Tibial nerve (tissue), 4 donors: Measurements from ENCODE around the gene NTNG1. TPM values are rescaled to one million over a fixed set of nuclear protein-coding genes. Genes with fewer than 3 reads are reported as not detected.

Experiments used
- DNase-seq, 2 donors: peaks; one replicate each; pipeline ENCODE4 v3.0.0-alpha.2; 2019; ENCODE audit warnings: low spot score in 2 of 2
- H3K27ac ChIP-seq, 4 donors: fragments of 200-600 bp; sonication (generic) in 3 of 4; one replicate each; pipeline ENCODE4 v1.5.1; 2017 to 2019; ENCODE audit warnings: mild to moderate bottlenecking in 1 of 4
- H3K27me3 ChIP-seq, 2 donors: fragments of 200-600 bp; sonication (generic) in 1 of 2; one replicate each; pipeline versions ENCODE4 v1.5.1 to v1.6.0; 2017 to 2019
- H3K36me3 ChIP-seq, 3 donors: fragments of 200-600 bp; sonication (generic); one replicate each; pipeline ENCODE4 v1.5.1; 2018 to 2019
- H3K4me1 ChIP-seq, 4 donors: fragments of 200-600 bp; sonication (generic) in 3 of 4; one replicate each; pipeline ENCODE4 v1.5.1; 2017 to 2019
- H3K4me3 ChIP-seq, 4 donors: fragments of 200-600 bp; sonication (generic) in 3 of 4; one replicate each; pipeline ENCODE4 v1.5.1; 2017 to 2019; ENCODE audit warnings: mild to moderate bottlenecking in 1 of 4, moderate library complexity in 1 of 4
- H3K9me3 ChIP-seq, 4 donors: fragments of 200-600 bp; sonication (generic) in 3 of 4; one replicate each; pipeline ENCODE4 v1.5.1; 2017 to 2019
- EP300 ChIP-seq, 2 donors: sonication (generic); formaldehyde crosslinking; IDR thresholded peaks; one replicate each; pipeline ENCODE4 v1.6.1; 2017; ENCODE audit warnings: antibody characterized with exemption in 2 of 2, mild to moderate bottlenecking in 1 of 2
- POLR2A ChIP-seq, 2 donors: fragments of 450-650 bp; IDR thresholded peaks; one replicate each; pipeline ENCODE4 v1.6.1; 2017; ENCODE audit warnings: antibody characterized with exemption in 2 of 2, mild to moderate bottlenecking in 2 of 2, moderate library complexity in 2 of 2
- WGBS, 2 donors: methylation state at CpG; one replicate each; pipeline ENCODE4 v1.1.5; 2018; 5-methylcytosine and 5-hydroxymethylcytosine counted together
- total RNA-seq, 4 donors: library from RNA; depleted of rRNA; stranded (reverse); fragments of >200 nt; gene quantifications; one replicate each; pipeline ENCODE4 v1.1.0, GENCODE V29; 2016
- TF ChIP-seq, protein P1 (sequence below), 5 experiments: fragments of 200-600 bp in 3 of 5; fragments of 450-650 bp in 2 of 5; sonication (generic) in 3 of 5; IDR thresholded peaks; one replicate each; pipeline ENCODE4 v1.5.1; 2016 to 2019; ENCODE audit warnings: antibody characterized with exemption in 5 of 5, mild to moderate bottlenecking in 3 of 5, moderate library complexity in 2 of 5

NTNG1 gene
- total RNA-seq, 4 donors from 2014 or later, result 1.4 to 6.6 (median 3.9) TPM

DNA sequence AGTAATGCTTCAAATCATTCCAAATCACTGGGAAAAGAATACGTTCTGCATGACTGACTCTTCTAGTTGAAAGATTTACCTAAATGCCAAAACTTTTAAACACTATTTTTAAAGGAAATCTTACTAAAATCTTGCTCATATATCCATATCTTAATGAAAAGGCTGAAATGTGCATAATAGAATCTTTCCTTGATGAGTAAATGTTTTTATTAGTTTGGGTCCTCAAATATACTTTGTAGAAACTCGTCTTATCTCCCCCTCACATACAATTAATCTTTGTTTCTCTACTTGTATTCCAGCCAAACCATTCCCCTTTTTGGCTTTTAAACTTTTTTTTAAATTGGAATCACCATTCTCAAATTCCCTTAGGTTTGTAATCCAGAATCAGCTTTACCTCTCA is 110.2 kb downstream of the NTNG1 start:
- H3K27me3 ChIP-seq, result no peaks in the 10 kb centered on the region
- no peak overlapping the region for H3K27ac ChIP-seq
- 39 to 43% methylated on average over 2 of the region's 2 CpGs for WGBS, 2 donors
- H3K4me1 ChIP-seq, result no peaks in the 10 kb centered on the region
- no peak for DNase-seq
- TF ChIP-seq POLR2A (IDR thresholded peaks at IDR 0.05), result no peak
- TF ChIP-seq, protein P1, sequence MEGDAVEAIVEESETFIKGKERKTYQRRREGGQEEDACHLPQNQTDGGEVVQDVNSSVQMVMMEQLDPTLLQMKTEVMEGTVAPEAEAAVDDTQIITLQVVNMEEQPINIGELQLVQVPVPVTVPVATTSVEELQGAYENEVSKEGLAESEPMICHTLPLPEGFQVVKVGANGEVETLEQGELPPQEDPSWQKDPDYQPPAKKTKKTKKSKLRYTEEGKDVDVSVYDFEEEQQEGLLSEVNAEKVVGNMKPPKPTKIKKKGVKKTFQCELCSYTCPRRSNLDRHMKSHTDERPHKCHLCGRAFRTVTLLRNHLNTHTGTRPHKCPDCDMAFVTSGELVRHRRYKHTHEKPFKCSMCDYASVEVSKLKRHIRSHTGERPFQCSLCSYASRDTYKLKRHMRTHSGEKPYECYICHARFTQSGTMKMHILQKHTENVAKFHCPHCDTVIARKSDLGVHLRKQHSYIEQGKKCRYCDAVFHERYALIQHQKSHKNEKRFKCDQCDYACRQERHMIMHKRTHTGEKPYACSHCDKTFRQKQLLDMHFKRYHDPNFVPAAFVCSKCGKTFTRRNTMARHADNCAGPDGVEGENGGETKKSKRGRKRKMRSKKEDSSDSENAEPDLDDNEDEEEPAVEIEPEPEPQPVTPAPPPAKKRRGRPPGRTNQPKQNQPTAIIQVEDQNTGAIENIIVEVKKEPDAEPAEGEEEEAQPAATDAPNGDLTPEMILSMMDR (IDR thresholded peaks at IDR 0.05), result no peak
- no peak for TF ChIP-seq EP300 (IDR thresholded peaks at IDR 0.05)
- no peaks in the 10 kb centered on the region for H3K36me3 ChIP-seq
- no peaks in the 10 kb centered on the region for H3K9me3 ChIP-seq
- no peak overlapping the region for H3K4me3 ChIP-seq

DNA sequence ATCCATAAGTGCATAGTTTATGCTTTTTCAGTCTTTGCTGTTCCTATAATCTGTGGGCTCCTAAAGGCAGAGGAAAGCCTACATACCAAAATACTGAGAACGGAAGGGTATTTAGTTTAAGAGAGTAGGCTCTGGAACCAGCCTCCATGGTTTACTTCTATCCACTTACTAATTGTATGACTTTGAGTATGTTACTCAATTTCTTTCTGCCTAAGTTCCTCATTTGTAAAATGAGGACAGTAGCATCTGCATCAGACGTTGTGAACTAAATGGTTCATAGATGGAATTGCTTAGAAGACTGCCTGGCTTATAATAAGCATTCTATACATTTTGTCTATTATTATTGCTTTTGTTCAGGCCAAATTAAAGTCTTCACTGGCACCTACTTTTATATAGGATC is 111.0 kb downstream of the NTNG1 start:
- Histone ChIP-seq H3K27me3 (no peaks in the 10 kb centered on the region), H3K4me3 (no peak overlapping the region), H3K27ac (no peak overlapping the region), H3K4me1 (no peaks in the 10 kb centered on the region), H3K36me3 (no peaks in the 10 kb centered on the region), H3K9me3 (no peaks in the 10 kb centered on the region)
- DNase-seq, result no peak
- WGBS, 2 donors, result 90 to 91% methylated on average over 2 of the region's 2 CpGs
- no peak for TF ChIP-seq POLR2A (IDR thresholded peaks at IDR 0.05)
- TF ChIP-seq, protein P1 (IDR thresholded peaks at IDR 0.05), result no peak

DNA sequence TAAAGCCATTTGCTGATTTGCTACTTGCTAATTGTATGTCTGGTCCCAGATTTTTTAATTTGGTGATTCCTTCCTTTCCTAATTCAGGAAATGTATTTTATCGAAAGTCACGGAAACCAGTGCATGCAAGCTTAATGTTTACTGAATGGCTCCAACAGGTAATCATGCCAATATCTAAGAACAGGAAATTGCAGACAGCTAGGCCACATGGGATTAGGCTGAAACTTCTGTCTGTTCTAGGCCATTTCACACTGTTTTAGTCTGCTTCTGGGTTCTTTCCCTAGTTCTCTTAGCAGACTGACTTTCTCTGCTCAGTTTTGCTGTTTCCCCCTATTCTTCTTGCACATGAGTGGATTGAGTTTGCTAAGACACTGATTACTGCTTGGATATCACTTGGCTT is 111.4 kb downstream of the NTNG1 start:
- no peaks in the 10 kb centered on the region for H3K9me3 ChIP-seq
- H3K4me3 ChIP-seq, result no peak overlapping the region
- no peaks in the 10 kb centered on the region for H3K27me3 ChIP-seq
- WGBS, 2 donors, result 81 to 92% methylated on average over 2 of the region's 2 CpGs
- H3K27ac ChIP-seq, result no peak overlapping the region
- H3K4me1 ChIP-seq, result no peaks in the 10 kb centered on the region
- TF ChIP-seq, protein P1 (IDR thresholded peaks at IDR 0.05), result no peak
- TF ChIP-seq POLR2A (IDR thresholded peaks at IDR 0.05), result no peak
- no peak for TF ChIP-seq EP300 (IDR thresholded peaks at IDR 0.05)
- H3K36me3 ChIP-seq, result no peaks in the 10 kb centered on the region
- DNase-seq, result no peak

DNA sequence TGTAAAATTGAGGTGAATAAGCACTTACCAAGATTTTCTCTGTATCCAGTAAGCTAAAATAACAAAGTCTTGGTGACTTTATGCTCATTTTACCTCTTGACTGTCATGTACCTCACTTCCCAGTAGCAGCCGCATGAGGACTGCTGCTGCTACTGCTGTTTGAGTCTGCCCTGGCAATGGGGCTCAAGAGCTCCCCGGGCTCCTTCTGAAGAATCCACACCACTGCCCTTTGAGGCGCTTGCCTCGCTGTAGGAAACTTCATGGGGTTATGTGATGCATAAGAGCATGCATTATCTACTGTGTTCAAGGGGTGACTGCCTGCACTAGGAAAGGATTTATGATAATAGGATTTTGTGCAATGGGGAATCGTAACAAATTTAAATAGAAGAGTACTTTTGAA is 113.5 kb downstream of the NTNG1 start:
- Histone ChIP-seq H3K27me3 (no peaks in the 10 kb centered on the region), H3K4me3 (no peak overlapping the region), H3K36me3 (no peaks in the 10 kb centered on the region), H3K27ac (no peak overlapping the region), H3K9me3 (no peaks in the 10 kb centered on the region), H3K4me1 (no peaks in the 10 kb centered on the region)
- WGBS, 2 donors, result 55 to 63% methylated on average over 5 of the region's 5 CpGs
- DNase-seq, result no peak
- TF ChIP-seq POLR2A (IDR thresholded peaks at IDR 0.05) (no peak), EP300 (IDR thresholded peaks at IDR 0.05) (no peak)
- TF ChIP-seq, protein P1 (IDR thresholded peaks at IDR 0.05), result no peak

DNA sequence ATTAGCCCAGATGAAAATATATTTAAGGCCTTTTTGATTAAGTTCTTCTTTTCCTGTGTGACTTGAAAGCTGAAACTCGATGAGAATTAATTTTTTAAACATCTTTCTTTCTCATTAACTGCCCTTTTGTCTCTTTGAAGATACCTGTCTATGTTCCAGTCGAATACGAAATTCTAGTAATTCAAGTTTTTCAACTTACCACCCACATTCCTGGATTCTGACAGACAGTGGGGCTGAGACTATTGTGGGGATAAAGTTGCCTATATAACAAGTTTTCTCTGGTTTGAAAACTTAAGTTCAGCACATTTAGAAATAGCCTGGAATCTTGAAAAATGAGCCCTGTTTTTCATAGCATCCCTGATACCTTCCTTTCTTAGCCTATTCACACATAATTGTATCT is 114.6 kb downstream of the NTNG1 start:
- H3K4me3 ChIP-seq, result no peak overlapping the region
- H3K27ac ChIP-seq, result no peak overlapping the region
- WGBS, 2 donors, result 83 to 88% methylated on average over 3 of the region's 3 CpGs
- H3K27me3 ChIP-seq, result no peaks in the 10 kb centered on the region
- no peaks in the 10 kb centered on the region for H3K36me3 ChIP-seq
- no peaks in the 10 kb centered on the region for H3K4me1 ChIP-seq
- no peak for DNase-seq
- no peaks in the 10 kb centered on the region for H3K9me3 ChIP-seq
- no peak for TF ChIP-seq EP300 (IDR thresholded peaks at IDR 0.05)
